LNCaP clone FGC (cell line): ENCODE data around the gene MAP3K9.
A peak's percentile ranks its signal among the peaks of the same experiment; 100 is the strongest.

Source experiments
- DNase-seq: peaks from one replicate; pipeline ENCODE4 v3.0.0-alpha.2; 2011; ENCODE audit warnings: low read depth
- H3K4me3 ChIP-seq: 2 replicates; pipeline ENCODE4 v1.5.1; 2011; ENCODE audit warnings: mild to moderate bottlenecking, low read depth, low read length, control low read depth
- CTCF ChIP-seq: IDR thresholded peaks from 2 replicates; pipeline ENCODE4 v1.5.1; 2012; ENCODE audit warnings: mild to moderate bottlenecking; ENCODE audit not compliant: control insufficient read depth, insufficient read depth; ENCODE audit errors: extremely low read depth

The MAP3K9 gene

GRCh38 chr14:70718383-70719118 lies 90.8 kb downstream of the MAP3K9 start:
- H3K4me3 ChIP-seq: no peak overlapping the region
- no peak for TF ChIP-seq CTCF
- no peak for DNase-seq

GRCh38 chr14:70716958-70717357 lies 92.4 kb downstream of the MAP3K9 start:
- no peak for DNase-seq
- no peak overlapping the region for H3K4me3 ChIP-seq
- no peak for TF ChIP-seq CTCF

GRCh38 chr14:70716483-70716882 lies 92.8 kb downstream of the MAP3K9 start:
- no peak overlapping the region for H3K4me3 ChIP-seq
- DNase-seq: no peak
- no peak for TF ChIP-seq CTCF

- H3K4me3 ChIP-seq: no peak overlapping the region
- peak; percentile 38 for TF ChIP-seq CTCF
- DNase-seq: peak; percentile 23
Measured at GRCh38 chr14:70714055-70714550, 95.2 kb downstream of the MAP3K9 start.

- no peak for TF ChIP-seq CTCF
- H3K4me3 ChIP-seq: no peak overlapping the region
- no peak for DNase-seq
Measured at GRCh38 chr14:70713511-70713916, 95.8 kb downstream of the MAP3K9 start.

GRCh38 chr14:70713096-70713495 lies 96.2 kb downstream of the MAP3K9 start:
- TF ChIP-seq CTCF: no peak
- H3K4me3 ChIP-seq: no peak overlapping the region
- DNase-seq: no peak

GRCh38 chr14:70711451-70711850 lies 97.9 kb downstream of the MAP3K9 start:
- DNase-seq: no peak
- TF ChIP-seq CTCF: no peak
- H3K4me3 ChIP-seq: no peak overlapping the region
